ENCODE results near the gene AUTS2. TPM values are rescaled to one million over a fixed set of nuclear protein-coding genes. Genes with fewer than 3 reads are reported as not detected.
A peak's percentile ranks its signal among the peaks of the same experiment; 100 is the strongest.

AUTS2 gene
- total and polyA plus RNA-seq, 10 of the 15 experiments (the other 5 are each of a cell fraction or from before 2014, with no cell fraction given), result 6.4 to 55.6 (median 21.6) TPM

DNA sequence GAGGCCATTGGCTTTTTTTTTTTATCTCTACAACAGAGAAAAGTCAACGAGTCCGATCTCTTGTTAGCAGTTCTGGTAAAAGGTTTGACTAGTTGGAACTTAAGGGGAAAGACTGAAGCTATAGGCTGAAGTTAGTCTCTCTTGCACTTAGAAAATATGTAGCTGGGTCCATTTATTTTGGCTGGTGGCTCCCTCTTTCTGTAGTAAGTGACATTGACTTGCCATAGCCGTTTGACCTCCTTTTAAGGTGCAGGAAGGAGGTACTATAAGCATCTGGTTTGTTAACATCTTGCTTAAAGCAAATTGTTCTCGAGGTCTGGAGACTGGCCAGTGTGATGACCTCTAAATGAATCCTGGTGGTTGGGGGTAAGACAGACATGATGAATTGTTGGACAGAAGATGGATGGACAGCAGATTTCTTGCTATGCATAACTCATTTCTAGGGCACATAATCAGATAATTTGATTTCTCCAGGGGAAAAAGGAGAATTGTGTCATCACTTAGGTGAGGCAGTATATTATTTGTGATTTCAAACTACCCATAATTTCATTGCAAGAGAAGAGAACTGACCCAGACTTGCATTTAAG is 1177.4 kb downstream of the AUTS2 start (continued):
- TF ChIP-seq NR2C2 (IDR thresholded peaks at IDR 0.05; ENCODE audit: borderline replicate concordance, control insufficient read depth, insufficient read length, low read depth) (no peak), RAD21 (IDR thresholded peaks at IDR 0.05; ENCODE audit: insufficient read depth, low read depth, low read length) (peak; percentile 71), PML (IDR thresholded peaks at IDR 0.05; ENCODE audit: low read length) (0 out of 2 replicates have a peak, but pooled peaks have one; percentile 28), CEBPB (IDR thresholded peaks at IDR 0.05; ENCODE audit: borderline replicate concordance in 1 of 2, low read depth in 2 of 2, low read length in 2 of 2) (no peak), ZNF207 (IDR thresholded peaks at IDR 0.05; ENCODE audit: borderline replicate concordance) (no peak), SRF (IDR thresholded peaks at IDR 0.05; ENCODE audit: low read depth in 2 of 2, low read length in 2 of 2) (0 out of 4 replicates have a peak, but pooled peaks of 1 of the 2 experiments have one; percentile 19), ZZZ3 (IDR thresholded peaks at IDR 0.05; ENCODE audit: control insufficient read depth, insufficient read length, low read depth) (no peak), RELA (IDR thresholded peaks at IDR 0.05; ENCODE audit: borderline replicate concordance, partially characterized antibody) (no peak), NFIC (IDR thresholded peaks at IDR 0.05; ENCODE audit: low read depth, low read length) (no peak)
- TF ChIP-seq, protein P1, sequence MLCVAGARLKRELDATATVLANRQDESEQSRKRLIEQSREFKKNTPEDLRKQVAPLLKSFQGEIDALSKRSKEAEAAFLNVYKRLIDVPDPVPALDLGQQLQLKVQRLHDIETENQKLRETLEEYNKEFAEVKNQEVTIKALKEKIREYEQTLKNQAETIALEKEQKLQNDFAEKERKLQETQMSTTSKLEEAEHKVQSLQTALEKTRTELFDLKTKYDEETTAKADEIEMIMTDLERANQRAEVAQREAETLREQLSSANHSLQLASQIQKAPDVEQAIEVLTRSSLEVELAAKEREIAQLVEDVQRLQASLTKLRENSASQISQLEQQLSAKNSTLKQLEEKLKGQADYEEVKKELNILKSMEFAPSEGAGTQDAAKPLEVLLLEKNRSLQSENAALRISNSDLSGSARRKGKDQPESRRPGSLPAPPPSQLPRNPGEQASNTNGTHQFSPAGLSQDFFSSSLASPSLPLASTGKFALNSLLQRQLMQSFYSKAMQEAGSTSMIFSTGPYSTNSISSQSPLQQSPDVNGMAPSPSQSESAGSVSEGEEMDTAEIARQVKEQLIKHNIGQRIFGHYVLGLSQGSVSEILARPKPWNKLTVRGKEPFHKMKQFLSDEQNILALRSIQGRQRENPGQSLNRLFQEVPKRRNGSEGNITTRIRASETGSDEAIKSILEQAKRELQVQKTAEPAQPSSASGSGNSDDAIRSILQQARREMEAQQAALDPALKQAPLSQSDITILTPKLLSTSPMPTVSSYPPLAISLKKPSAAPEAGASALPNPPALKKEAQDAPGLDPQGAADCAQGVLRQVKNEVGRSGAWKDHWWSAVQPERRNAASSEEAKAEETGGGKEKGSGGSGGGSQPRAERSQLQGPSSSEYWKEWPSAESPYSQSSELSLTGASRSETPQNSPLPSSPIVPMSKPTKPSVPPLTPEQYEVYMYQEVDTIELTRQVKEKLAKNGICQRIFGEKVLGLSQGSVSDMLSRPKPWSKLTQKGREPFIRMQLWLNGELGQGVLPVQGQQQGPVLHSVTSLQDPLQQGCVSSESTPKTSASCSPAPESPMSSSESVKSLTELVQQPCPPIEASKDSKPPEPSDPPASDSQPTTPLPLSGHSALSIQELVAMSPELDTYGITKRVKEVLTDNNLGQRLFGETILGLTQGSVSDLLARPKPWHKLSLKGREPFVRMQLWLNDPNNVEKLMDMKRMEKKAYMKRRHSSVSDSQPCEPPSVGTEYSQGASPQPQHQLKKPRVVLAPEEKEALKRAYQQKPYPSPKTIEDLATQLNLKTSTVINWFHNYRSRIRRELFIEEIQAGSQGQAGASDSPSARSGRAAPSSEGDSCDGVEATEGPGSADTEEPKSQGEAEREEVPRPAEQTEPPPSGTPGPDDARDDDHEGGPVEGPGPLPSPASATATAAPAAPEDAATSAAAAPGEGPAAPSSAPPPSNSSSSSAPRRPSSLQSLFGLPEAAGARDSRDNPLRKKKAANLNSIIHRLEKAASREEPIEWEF (IDR thresholded peaks at IDR 0.05; ENCODE audit: insufficient replicate concordance, low read depth, low read length), result no peak
- TF ChIP-seq, protein P2, sequence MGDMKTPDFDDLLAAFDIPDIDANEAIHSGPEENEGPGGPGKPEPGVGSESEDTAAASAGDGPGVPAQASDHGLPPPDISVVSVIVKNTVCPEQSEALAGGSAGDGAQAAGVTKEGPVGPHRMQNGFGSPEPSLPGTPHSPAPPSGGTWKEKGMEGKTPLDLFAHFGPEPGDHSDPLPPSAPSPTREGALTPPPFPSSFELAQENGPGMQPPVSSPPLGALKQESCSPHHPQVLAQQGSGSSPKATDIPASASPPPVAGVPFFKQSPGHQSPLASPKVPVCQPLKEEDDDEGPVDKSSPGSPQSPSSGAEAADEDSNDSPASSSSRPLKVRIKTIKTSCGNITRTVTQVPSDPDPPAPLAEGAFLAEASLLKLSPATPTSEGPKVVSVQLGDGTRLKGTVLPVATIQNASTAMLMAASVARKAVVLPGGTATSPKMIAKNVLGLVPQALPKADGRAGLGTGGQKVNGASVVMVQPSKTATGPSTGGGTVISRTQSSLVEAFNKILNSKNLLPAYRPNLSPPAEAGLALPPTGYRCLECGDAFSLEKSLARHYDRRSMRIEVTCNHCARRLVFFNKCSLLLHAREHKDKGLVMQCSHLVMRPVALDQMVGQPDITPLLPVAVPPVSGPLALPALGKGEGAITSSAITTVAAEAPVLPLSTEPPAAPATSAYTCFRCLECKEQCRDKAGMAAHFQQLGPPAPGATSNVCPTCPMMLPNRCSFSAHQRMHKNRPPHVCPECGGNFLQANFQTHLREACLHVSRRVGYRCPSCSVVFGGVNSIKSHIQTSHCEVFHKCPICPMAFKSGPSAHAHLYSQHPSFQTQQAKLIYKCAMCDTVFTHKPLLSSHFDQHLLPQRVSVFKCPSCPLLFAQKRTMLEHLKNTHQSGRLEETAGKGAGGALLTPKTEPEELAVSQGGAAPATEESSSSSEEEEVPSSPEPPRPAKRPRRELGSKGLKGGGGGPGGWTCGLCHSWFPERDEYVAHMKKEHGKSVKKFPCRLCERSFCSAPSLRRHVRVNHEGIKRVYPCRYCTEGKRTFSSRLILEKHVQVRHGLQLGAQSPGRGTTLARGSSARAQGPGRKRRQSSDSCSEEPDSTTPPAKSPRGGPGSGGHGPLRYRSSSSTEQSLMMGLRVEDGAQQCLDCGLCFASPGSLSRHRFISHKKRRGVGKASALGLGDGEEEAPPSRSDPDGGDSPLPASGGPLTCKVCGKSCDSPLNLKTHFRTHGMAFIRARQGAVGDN (IDR thresholded peaks at IDR 0.05), result 0 out of 2 replicates have a peak, but pooled peaks have one; percentile 21

All from GM12878 (cell line).